Testis (tissue), 2 donors: ENCODE data around the gene NPPC.

Source experiments
- CTCF ChIP-seq, 3 experiments: fragments of 450-650 bp in 2 of 3; fragments of 200-600 bp in 1 of 3; sonication (generic) in 1 of 3; IDR thresholded peaks; one replicate each; pipeline ENCODE4 v1.5.1; 2016 to 2019; ENCODE audit warnings: antibody characterized with exemption in 3 of 3, mild to moderate bottlenecking in 2 of 3, moderate library complexity in 1 of 3
- POLR2A ChIP-seq: fragments of 450-650 bp; IDR thresholded peaks from one replicate; pipeline ENCODE4 v1.6.1; 2017; ENCODE audit warnings: antibody characterized with exemption, mild to moderate bottlenecking, moderate library complexity

GRCh38 chr2:231917280-231918066 is 8.7 kb downstream of the NPPC start:
- TF ChIP-seq POLR2A (no peak), CTCF (IDR thresholded peaks at IDR 0.05) (no peak)
